Measurements from ENCODE around the gene BTG1.

Gene BTG1

DNA sequence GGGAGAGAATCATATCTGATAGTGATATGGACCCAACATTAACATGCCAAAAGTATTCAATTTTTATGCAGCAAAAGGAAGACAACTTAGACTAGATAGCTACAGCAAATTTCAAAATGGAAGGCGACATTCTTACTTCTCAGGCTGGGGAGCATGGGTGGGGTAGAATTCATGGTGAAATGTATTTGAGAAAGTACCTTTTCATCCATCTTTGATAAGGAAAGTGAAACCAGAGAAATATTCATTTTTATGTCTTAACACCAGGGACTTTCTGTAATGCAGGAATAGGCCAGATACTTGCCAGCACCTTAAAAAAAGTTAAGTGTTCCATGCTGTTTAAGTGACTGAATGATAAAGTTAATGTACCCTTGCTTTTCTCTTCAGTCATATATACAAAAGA is 13.4 kb downstream of the BTG1 start:
- DNase-seq, result peak; percentile 19

DNA sequence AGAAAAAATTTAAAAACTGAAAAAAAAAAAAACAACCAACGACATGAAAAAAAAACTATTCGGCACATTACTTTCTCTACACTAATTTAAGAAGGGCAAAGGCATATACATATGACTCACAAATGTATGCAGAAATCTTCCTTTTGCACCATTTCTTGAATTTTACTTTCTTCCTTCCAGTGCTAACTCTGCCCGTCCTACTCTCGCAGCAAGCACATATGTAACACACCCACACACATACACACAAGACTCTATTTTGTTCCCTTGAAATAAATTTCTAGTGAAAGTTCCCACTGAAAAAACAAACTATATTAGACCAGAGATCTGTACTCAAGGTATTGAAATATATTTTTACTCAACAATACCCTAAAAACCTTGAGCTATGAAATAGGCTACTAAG is 14.6 kb downstream of the BTG1 start:
- peak; percentile 18 for DNase-seq

DNA sequence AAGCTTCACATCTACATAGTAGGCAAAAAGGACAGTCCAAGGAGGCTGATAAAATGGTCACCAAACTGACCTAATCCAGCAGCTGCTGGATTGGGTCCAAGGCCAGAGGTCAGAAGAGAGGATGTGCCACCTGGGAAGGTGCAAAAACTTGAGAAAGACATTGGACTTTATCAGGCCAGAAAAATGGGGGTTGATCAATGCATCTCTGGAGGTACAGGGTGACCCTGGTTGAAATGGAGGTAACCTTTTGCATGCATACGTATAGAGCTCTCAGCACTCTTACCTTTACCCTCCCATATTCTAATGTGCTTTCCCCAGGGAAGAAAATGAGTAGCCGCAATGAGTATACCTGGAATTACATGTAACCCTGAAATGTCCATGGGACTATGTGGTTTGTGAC is 16.0 kb downstream of the BTG1 start:
- no peak for DNase-seq

DNA sequence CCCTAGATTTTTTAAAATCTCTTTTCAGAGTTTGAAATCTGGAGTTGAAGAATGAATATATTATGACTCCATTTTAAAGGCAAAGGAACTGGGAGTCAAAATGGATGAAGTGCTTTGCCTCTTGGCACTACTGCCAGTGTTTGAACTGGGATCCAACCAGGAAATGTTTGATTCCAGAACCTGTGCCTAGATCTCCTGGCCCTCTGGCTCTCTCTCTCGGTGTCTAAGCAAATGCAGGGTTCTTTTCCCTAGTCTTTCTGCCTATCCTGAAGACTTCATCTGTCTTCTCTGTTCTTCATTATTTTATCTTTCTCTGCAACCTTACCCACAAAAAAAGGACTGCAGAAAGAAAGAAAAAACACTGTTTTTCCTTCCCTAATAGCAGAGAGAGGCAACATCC is 17.0 kb downstream of the BTG1 start:
- DNase-seq, result no peak

DNA sequence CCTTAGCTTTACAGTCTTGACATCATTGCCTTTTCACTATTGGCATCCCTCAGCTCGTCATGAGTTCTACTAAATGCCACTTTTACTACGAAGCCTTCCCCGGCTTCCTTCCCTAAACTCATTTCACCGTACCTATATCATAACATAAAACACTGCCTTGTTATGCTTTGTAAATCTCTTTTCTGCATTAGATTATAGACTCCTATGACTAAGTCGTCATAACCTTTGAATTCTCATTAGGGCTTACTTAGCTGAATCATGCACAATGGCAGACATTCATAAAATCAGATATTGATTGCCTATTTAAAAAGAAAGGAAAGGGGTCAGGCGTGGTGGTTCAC is 21.0 kb downstream of the BTG1 start:
- no peak for DNase-seq

DNA sequence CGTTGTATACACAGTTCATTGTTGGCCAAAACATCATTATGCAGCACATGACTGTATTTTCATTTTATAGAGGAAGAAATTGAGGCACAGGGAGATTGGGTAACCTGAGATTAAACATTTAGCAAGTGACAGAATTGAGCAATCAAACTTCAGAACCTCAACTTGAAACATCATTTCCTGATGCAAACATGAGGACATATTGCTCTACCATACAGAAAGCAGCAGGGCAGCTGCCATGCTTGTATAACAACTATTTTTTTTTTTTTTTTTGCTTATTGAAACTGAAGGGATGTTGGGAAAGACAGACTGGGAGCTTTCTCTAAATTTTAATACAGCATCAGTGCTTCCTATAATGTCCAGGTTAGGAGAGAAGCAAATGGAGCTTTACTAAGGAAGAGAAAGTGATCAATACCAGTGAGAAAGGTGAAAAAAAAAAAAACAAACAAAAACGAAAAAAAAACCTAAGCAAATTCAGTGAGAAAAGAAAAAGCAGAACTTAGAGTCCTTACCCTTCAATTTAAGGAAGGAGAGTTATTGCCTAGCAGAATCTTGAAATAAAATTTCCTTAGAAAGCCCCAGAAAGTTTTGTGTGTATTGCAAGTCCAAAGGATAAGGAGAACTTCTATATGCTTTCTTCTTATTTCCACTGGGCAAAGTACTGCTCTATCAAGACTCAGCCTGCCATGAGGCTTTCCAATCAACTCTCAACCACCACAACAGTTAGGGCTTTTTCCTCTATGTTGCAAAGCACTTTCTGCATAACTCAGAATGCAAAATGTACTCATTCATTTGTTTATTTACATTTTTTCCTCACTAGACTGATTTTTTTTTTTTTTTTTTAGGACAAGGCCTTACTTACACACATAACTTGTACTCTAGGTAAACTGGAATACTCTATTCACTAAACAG is 21.6 kb downstream of the BTG1 start:
- DNase-seq, result no peak

DNA sequence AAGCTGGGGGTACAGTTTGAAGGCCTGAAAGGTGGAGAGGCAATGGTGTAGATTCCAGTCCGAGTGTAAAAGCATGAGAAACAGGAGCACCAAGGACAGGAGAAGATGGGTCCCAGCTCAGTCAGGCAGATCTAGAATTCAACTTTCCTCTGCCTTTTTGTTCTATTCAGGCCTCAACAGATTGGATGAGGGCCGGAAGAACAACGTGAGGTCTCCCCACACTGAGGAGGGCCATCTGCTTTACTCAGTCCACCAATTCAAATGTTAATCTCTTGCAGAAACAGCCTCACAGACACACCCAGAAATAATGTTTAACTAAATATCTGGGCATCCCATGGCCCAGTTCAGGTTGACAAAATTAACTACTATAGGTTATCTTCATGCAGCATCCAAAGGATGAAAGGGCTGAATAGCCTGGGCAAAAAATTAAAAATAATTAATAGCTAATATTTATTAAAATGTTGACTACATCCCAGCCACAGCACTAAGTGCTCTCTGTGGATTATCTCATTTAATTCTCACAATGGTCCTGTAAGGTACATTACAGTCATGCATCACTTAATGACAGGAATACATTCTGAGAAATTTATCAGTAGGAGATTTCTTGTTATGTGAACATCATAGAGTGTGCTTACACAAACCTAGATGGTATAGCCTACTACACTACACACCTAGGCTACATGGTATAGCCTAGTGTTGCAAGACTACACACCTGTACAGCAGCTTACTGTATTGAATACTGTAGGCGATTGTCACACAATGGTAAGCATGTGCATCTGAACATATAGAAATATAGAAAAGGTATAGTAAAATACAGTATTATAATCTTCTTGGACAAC is 22.5 kb downstream of the BTG1 start:
- DNase-seq, result no peak

DNA sequence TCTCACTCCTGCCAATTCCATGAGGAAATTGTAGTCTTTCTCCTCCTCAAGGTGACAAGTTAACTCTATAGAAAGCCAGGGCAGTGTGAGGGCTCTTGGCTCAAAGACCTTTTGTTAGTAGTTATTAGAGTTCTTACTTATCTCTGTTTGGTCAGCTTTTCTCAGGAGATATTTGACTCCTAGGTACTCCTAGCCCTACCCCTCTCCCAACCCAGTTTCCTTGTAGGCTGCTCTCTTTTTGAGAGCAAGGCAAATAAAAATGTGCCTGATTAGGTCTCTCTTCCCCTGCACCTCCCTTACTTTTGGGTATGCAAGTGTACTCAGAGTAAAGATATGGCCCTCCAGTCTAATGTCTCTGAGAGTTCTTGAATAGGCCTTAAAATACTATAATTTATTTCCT is 23.8 kb downstream of the BTG1 start:
- no peak for DNase-seq

DNA sequence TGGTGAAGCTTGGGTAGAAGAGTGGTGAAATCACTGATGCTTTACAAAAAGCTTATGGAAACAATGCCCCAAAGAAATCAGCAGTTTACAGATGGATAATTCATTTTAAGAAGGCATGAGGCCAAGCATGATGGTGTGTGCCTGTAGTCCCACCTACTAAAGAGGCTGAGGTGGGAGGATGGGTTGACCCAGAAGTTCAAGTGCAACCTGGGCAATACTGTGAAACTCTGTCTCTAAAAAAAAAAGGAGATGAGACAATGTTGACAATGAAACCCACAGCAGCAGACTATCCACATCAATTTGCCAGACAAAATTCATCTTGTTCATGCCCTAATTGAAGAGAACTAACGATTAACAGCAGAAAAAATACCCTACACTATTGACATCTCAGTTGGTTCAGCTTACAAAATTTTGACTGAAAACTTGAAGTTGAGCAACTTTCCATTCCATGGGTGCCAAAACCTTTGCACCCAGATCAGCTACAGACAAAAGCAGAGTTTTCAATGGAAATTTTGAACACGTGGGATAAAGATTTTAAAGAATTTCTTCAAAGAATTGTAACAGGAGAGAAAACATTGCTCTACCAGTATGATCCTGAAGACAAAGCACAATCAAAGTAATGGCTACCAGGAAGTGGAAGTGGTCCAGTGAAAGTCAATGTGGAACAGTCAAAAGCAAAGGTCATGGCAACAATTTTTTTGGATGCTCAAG is 26.7 kb downstream of the BTG1 start:
- no peak for DNase-seq

DNA sequence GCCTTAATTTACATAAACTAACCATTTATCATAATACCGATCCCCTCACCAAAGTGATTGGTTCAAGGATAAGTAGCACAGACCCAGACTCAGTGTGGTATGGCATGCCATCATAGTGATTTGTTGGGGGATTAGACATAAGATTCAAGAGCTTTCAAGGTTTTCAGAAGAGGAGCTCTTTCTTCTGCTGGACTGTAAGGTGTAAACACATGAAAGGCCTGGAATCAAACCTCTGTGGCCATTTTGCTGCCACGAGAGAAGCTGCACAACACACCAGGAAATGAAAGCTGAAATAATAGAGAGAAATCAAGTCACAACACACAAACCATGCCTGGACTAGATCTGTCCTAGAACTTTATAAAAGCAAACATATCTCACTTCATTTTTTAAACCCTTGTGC is 30.8 kb downstream of the BTG1 start:
- DNase-seq, result no peak

DNA sequence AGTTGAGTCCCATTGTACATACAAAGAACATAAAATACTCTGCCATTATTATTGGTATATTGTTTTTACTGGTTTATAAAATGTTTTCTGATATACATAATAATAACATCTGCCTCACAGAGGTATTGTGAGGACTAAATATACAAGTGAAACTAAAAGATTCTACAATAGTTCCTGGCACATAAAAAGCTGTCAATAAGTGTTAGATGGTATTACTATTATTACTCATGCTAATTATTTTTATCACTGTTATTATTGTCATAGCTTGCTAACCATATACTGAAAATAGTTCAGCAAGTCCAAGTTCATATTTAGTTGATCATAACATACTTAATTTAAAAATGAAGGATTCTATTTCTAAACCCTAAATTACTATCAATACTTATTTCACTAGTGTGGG is 34.4 kb downstream of the BTG1 start:
- DNase-seq, result no peak

DNA sequence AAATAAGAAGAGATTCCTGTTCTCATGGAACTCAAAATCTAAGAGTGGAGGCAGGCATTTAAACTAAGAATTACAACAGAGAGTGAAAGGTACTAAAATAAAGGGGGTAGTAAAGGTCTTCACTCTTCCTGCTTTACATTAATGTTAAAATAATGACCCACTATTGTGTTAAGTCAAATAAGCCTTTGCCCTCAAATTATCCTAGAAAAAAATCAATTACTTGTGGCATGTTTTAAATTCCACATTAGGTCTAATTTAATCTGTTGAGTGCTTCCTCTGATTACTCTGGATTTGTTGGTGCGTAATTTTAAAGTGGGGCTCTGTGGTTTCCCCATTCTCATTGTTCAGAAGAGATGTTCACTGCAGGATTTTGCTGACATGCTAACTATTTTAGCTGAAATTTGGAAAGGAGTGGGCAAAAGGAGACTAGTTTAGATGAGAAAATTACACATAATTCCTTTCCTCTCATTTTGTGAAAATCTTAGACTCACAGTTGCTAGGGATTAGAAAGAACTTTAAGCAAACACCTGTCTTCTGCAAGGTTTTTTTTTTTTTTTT is 35.5 kb downstream of the BTG1 start:
- no peak for DNase-seq

DNA sequence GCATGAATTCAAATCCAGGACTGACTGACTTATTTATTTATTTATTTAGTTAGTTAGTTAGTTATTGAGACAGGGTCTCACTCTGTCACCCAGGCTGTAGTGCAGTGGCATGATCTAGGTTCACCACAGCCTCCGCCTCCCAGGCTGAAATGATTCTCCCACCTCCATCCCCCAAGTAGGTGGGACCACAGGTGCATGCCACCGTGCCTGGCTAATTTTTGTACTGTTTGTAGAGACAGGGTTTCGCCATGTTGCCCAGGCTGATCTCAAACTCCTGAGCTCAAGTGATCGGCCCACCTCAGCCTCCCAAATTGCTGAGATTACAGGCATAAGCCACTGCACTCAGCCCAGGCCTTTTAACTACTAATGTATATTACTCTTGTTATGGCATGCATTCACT is 36.0 kb downstream of the BTG1 start:
- no peak for DNase-seq

DNA sequence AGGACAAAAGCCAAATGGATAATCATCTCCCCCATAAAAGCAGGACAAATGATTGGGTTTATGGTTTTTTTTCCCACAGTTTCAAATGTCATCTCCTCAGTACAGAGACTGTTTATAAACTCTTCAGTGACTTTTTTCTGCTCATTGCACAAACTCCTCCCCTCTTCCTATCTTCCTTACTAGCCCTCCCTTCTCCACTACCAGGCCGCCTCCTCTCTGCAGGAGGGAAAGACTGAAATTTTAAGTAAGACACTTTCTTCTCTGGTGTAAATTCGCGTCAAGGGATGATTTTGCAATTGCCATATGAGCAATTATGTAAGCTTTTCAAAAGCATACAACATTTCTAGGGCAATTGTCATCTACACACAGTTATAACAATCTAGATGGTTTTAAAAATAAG is 37.0 kb downstream of the BTG1 start:
- no peak for DNase-seq

DNA sequence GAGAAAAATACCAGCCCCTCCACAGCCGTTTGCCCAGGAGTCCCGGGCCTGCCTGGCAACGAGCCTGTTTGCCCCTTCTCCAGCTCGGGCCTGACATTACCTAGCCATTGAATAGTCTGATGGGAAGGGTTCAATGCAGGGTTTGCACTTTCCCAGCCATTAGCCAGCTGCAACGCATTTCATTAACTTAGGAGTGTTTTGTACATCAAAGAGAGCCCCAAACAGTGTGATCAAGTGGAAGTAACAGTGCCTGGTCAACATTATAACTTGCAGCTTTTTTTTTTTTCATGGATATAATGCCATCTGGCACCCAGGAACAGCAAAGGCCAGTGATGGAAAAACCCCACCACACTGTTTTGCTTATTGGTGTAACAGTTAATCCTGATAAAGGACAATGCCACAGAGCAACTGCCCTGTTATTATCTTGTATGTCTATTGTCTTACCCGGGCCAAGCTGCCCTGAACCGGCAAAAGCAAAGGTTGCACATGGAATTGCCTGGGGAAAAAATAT is 38.0 kb downstream of the BTG1 start:
- no peak for DNase-seq

DNA sequence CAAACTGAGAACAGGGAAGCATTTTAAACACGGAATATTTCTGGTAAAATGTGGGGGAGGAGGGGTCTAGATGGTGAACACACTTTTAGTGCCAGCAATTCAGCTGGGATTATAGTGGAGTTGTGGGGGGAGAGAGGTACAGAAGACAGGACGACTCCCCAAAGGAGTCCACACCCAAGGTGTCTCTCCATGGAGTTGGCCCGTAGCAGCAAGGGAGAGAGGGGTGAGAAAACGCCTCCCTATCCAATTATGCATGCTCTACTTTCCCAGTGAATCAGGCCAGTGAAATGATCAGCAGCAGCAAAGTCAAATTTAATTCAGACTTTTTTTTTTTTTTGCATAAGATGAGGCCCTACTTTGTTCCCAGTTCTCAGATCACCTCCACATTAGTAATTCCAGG is 38.6 kb downstream of the BTG1 start:
- DNase-seq, result no peak

DNA sequence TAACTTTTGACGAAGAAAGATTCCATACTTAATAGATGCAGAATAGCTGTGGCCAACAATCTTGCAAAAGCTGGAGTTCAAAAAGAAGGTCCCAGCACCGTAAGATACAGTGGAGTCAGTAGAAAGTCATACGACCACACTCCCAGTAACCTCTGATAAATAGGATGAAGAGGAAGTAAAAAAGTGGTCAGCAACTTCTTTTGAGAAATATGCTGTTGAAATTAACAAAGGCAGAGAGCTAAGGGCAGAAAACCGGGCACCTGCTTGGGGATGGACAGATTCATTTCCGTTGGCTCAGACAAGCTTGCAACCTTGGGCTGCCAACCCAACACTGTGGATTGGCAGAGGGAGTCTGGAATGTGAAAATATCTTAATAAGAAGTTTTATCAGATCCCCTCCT is 40.0 kb downstream of the BTG1 start:
- DNase-seq, result no peak

DNA sequence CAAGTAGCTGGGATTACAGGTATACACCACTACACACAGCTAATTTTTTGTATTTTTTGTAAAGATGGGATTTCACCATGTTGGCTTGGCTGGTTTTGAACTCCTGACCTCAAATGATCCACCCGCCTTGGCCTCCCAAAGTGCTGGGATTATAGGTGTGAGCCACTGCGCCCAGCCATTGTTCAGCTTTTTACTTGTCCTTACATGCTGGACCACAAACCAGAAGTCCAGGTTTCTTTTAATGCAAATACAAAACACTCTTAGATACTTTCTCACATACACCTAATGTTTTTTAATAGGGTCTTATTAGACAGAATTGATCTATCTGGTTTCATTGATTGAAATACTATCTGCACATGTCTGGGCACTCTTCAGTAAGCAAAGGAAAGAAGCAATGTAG is 40.5 kb downstream of the BTG1 start:
- no peak for DNase-seq

DNA sequence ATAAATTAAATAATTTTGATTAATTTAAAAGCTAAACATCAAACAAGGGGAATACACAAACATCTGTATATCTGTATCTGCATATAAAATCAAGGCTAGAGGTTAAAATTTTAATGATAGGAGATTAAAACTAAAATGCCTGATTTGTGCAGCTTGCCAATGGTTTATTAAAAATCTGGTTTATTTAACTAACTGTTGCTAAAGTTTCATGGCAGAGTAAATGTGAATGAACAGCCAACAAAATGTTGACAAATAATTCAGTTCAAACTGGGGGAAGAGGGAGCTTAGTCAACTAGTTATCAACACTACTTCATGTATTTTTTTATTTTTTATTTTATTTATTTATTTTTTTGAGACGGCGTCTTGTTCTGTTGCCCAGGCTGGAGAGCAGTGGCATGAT is 43.0 kb downstream of the BTG1 start:
- DNase-seq, result no peak

DNA sequence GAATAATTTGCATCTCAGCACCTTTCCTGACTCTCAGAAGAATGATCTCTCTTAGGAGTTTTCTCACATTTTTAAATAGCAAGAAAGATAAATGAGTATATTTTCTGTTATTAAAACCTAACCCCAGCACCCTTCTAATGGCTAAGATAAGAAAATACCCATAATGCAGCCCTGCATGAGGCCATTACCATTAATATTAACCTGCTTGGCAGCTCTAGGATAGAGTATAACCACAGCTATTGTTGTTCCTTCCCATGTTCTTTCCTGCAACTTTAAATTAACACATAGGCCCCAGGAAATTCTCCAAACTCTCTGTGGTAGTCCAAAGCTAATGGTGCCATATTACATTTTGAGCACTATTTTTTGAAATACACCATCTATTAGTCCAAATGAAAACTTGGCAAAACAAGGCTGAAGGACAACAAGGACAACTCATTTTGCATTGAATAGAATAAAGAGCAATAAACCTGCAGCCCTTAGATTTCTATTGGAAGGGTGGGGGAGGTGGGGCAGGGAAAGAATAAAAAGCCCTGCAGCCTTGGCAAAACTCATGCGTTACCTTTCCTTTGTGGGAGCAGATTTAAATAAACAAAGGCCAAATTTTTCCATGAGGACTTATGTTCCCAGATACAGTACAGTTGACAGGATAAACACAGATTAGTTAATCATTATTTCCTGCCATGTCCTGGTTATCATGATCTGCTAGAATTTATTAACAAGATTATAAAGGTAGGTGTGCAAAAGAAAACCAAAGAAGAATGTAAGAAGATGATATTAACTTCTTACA is 46.9 kb downstream of the BTG1 start:
- DNase-seq, result no peak

DNA sequence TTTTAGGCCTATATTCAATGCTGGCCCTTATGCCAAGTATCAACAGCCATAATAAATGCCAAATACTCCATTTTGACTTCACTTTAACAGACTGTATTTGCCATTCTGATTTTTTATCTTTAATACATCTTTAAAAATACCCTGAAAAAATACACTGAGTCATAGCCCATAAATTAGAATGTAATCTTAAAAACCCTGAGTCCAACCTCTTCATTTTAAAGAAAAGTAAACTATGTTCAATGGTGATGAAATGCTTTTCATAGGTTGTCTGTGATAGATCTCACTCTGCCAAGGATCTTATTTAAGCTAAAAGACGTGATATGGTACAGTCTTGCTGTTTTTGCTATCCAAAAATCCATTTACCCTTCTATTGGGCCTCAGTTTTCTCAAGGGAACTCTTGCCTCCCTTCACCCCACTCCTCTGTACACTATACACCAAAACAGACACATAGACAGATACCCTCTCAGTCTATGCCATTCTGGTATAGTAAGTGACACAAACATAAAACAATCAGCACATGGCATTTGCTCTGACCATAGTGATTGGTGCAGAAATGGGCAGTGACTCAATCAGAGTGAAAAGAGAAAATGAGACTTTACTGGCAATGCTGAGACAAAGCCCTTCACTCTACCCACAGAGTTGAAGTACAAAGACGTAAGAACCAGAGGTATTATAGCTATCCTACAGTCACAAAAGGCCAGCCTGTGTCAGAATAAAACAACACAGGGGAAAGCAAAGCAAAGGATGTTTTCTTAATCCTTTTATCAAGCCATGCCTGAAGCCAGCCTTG is 49.1 kb downstream of the BTG1 start:
- no peak for DNase-seq

Data from stimulated activated CD4-positive, alpha-beta T cell treated with anti-CD3 and anti-CD28 coated beads, Interleukin-15, amount 100 ng/mL, for 24 hours (primary cell).